Prostate gland (tissue), 2 donors: ENCODE results near the gene SEMA7A.

Source experiments
- POLR2A ChIP-seq: fragments of 450-650 bp; IDR thresholded peaks from one replicate; pipeline ENCODE4 v1.6.1; 2016; ENCODE audit warnings: antibody characterized with exemption, mild to moderate bottlenecking
- POLR2AphosphoS5 ChIP-seq: sonication (generic); formaldehyde crosslinking; IDR thresholded peaks from one replicate; pipeline ENCODE4 v1.6.1; 2017; ENCODE audit warnings: antibody characterized with exemption
- TF ChIP-seq, protein P1 (sequence below), 4 experiments: fragments of 200-600 bp in 2 of 4; fragments of 450-650 bp in 2 of 4; sonication (generic) in 2 of 4; IDR thresholded peaks; 1 replicate in 3 of 4; 2 replicates in 1 of 4; pipeline ENCODE4 v1.5.1; 2016 to 2019; ENCODE audit warnings: antibody characterized with exemption in 4 of 4, mild to moderate bottlenecking in 2 of 4, moderate library complexity in 2 of 4

DNA sequence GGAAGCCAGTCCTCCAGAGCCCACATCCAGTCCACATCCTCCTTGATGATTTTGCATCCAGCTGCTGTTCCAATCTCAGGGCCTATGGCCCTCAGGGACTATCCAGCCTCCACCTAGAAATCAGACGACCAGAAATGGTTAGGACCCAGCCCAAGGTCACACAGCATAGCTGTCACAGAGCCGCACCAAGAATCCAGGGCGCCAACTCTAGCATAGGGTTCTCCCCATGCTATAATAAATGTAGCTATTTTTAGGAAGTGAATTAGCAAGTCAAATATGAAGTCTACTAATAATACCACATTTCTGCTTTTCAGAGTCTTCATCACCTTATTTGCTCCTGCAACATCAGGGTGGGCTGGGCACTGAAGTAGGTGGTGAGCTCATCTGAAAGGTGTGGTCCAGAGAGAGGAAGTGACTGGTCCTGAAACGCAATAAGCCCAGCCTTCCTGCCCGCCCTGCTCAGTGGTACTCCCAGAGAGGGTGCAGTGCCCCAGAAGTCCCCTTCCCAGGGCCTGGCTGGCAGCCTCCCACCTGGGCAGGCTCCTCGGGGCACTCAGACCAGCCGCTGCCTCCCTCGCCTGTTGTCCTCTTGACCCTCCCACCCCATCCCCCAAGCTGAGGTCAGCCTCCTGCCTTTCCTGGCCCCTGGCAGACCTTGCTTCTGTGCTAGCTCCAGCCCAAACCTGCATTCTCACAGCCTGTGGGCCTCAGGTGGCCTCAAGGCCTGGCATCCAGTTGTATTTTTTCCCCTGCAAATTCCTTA lies 48.7 kb downstream of the SEMA7A start:
- TF ChIP-seq, protein P1, sequence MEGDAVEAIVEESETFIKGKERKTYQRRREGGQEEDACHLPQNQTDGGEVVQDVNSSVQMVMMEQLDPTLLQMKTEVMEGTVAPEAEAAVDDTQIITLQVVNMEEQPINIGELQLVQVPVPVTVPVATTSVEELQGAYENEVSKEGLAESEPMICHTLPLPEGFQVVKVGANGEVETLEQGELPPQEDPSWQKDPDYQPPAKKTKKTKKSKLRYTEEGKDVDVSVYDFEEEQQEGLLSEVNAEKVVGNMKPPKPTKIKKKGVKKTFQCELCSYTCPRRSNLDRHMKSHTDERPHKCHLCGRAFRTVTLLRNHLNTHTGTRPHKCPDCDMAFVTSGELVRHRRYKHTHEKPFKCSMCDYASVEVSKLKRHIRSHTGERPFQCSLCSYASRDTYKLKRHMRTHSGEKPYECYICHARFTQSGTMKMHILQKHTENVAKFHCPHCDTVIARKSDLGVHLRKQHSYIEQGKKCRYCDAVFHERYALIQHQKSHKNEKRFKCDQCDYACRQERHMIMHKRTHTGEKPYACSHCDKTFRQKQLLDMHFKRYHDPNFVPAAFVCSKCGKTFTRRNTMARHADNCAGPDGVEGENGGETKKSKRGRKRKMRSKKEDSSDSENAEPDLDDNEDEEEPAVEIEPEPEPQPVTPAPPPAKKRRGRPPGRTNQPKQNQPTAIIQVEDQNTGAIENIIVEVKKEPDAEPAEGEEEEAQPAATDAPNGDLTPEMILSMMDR (IDR thresholded peaks at IDR 0.05) = no peak
- TF ChIP-seq POLR2A (no peak), POLR2AphosphoS5 (no peak)
